Smooth muscle cell (in vitro differentiated cells): Measurements from ENCODE around the gene ETFB. TPM values are rescaled to one million over a fixed set of nuclear protein-coding genes. Genes with fewer than 3 reads are reported as not detected.

Source experiments
- DNase-seq: peaks from one replicate; lab custom pipeline; 2025; ENCODE audit not compliant: unreplicated experiment; lab: John Stamatoyannopoulos, UW
- H2AFZ ChIP-seq: fragments of 200-600 bp; sonication (generic); 2 replicates; pipeline ENCODE4 v1.6.0; 2016; ENCODE audit warnings: antibody characterized with exemption, low read depth, mild to moderate bottlenecking
- H3F3A ChIP-seq: fragments of 200-600 bp; sonication (generic); 2 replicates; pipeline ENCODE4 v1.6.0; 2017; ENCODE audit warnings: antibody characterized with exemption, low read depth
- H3K27ac ChIP-seq: fragments of 200-600 bp; sonication (generic); 2 replicates; pipeline ENCODE4 v1.5.1; 2016; ENCODE audit warnings: low read depth, mild to moderate bottlenecking
- H3K27me3 ChIP-seq: fragments of 200-600 bp; sonication (generic); 2 replicates; pipeline ENCODE4 v1.6.1; 2016; ENCODE audit warnings: low read depth, mild to moderate bottlenecking
- H3K36me3 ChIP-seq: fragments of 200-600 bp; sonication (generic); 2 replicates; pipeline ENCODE4 v1.5.1; 2016; ENCODE audit warnings: low read depth
- H3K4me1 ChIP-seq: fragments of 200-600 bp; sonication (generic); 2 replicates; pipeline ENCODE4 v1.5.1; 2016; ENCODE audit warnings: low read depth
- H3K4me2 ChIP-seq: fragments of 200-600 bp; sonication (generic); 2 replicates; pipeline ENCODE4 v1.6.0; 2016; ENCODE audit warnings: mild to moderate bottlenecking
- H3K4me3 ChIP-seq: fragments of 200-600 bp; sonication (generic); 2 replicates; pipeline ENCODE4 v1.5.1; 2016; ENCODE audit warnings: mild to moderate bottlenecking
- H3K79me2 ChIP-seq: fragments of 200-600 bp; sonication (generic); 2 replicates; pipeline ENCODE4 v1.6.0; 2016; ENCODE audit warnings: low read depth, mild to moderate bottlenecking
- H3K9ac ChIP-seq: fragments of 200-600 bp; sonication (generic); 2 replicates; pipeline ENCODE4 v1.6.0; 2016; ENCODE audit warnings: low read depth
- H3K9me3 ChIP-seq: fragments of 200-600 bp; sonication (generic); replicated peaks from 2 replicates; pipeline ENCODE4 v1.5.1; 2016; ENCODE audit warnings: low read depth
- H4K20me1 ChIP-seq: fragments of 200-600 bp; sonication (generic); 2 replicates; pipeline ENCODE4 v1.6.0; 2016; ENCODE audit warnings: low read depth
- WGBS: methylation state at CpG from one replicate; pipeline ENCODE4 v1.1.7; 2016; ENCODE audit warnings: low lambda C conversion rate; 5-methylcytosine and 5-hydroxymethylcytosine counted together
- polyA plus RNA-seq: library from polyadenylated mRNA; unstranded; fragments of >200 nt; fragmentation: Nextera tagmentation; extraction: Ambion mirVana; gene quantifications from 2 replicates; pipeline ENCODE4 v1.2.1, GENCODE V29; 2016
- total RNA-seq: library from RNA; depleted of rRNA; stranded (reverse); fragments of >200 nt; gene quantifications from 2 replicates; pipeline ENCODE4 v1.2.3, GENCODE V29; 2014
- TF ChIP-seq, protein P1 (sequence below): fragments of 200-600 bp; sonication (generic); IDR thresholded peaks from 2 replicates; pipeline ENCODE4 v1.5.1; 2017; ENCODE audit warnings: borderline replicate concordance, mild to moderate bottlenecking, antibody characterized with exemption; ENCODE audit not compliant: insufficient read depth, poor library complexity, severe bottlenecking

Gene ETFB
- total and polyA plus RNA-seq, 2 experiments from 2014 or later = 51.1 to 94.5 TPM

GRCh38 chr19:51331716-51332115, 34.5 kb downstream of the ETFB start:
- Histone ChIP-seq H3K27ac (no peak overlapping the region), H3K9me3 (no peaks in the 10 kb centered on the region), H3K4me1 (no peaks in the 10 kb centered on the region), H3F3A (no peaks in the 10 kb centered on the region), H4K20me1 (no peaks in the 10 kb centered on the region), H3K4me2 (no peak overlapping the region), H3K79me2 (no peaks in the 10 kb centered on the region), H3K36me3 (no peaks in the 10 kb centered on the region), H2AFZ (no peak overlapping the region), H3K9ac (no peak overlapping the region), H3K4me3 (no peak overlapping the region), H3K27me3 (no peaks in the 10 kb centered on the region)
- TF ChIP-seq, protein P1, sequence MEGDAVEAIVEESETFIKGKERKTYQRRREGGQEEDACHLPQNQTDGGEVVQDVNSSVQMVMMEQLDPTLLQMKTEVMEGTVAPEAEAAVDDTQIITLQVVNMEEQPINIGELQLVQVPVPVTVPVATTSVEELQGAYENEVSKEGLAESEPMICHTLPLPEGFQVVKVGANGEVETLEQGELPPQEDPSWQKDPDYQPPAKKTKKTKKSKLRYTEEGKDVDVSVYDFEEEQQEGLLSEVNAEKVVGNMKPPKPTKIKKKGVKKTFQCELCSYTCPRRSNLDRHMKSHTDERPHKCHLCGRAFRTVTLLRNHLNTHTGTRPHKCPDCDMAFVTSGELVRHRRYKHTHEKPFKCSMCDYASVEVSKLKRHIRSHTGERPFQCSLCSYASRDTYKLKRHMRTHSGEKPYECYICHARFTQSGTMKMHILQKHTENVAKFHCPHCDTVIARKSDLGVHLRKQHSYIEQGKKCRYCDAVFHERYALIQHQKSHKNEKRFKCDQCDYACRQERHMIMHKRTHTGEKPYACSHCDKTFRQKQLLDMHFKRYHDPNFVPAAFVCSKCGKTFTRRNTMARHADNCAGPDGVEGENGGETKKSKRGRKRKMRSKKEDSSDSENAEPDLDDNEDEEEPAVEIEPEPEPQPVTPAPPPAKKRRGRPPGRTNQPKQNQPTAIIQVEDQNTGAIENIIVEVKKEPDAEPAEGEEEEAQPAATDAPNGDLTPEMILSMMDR = no peak
- DNase-seq = no peak
- WGBS = 94% methylated on average over 6 of the region's 6 CpGs

- Histone ChIP-seq H3K27ac (no peak overlapping the region), H3K79me2 (no peaks in the 10 kb centered on the region), H3K27me3 (no peaks in the 10 kb centered on the region), H3K9ac (no peak overlapping the region), H2AFZ (no peak overlapping the region), H3F3A (no peaks in the 10 kb centered on the region), H3K4me1 (no peaks in the 10 kb centered on the region), H3K4me3 (no peak overlapping the region), H3K4me2 (no peak overlapping the region), H4K20me1 (no peaks in the 10 kb centered on the region), H3K36me3 (no peaks in the 10 kb centered on the region), H3K9me3 (no peaks in the 10 kb centered on the region)
- WGBS = 83% methylated on average over 3 of the region's 3 CpGs
- TF ChIP-seq, protein P1 = no peak
- no peak for DNase-seq
Observed at GRCh38 chr19:51331193-51331592, 35.0 kb downstream of the ETFB start.

GRCh38 chr19:51330366-51330765, 35.8 kb downstream of the ETFB start:
- no peaks in the 10 kb centered on the region for H4K20me1 ChIP-seq
- DNase-seq = no peak
- no peak overlapping the region for H3K27ac ChIP-seq
- H3K79me2 ChIP-seq = no peaks in the 10 kb centered on the region
- TF ChIP-seq, protein P1 = no peak
- no peak overlapping the region for H3K4me3 ChIP-seq
- no peaks in the 10 kb centered on the region for H3F3A ChIP-seq
- 98% methylated on average over 4 of the region's 4 CpGs for WGBS
- H3K36me3 ChIP-seq = no peaks in the 10 kb centered on the region
- no peaks in the 10 kb centered on the region for H3K4me1 ChIP-seq
- H3K4me2 ChIP-seq = no peak overlapping the region
- no peak overlapping the region for H2AFZ ChIP-seq
- H3K9me3 ChIP-seq = no peaks in the 10 kb centered on the region
- H3K27me3 ChIP-seq = no peaks in the 10 kb centered on the region
- no peak overlapping the region for H3K9ac ChIP-seq

DNA sequence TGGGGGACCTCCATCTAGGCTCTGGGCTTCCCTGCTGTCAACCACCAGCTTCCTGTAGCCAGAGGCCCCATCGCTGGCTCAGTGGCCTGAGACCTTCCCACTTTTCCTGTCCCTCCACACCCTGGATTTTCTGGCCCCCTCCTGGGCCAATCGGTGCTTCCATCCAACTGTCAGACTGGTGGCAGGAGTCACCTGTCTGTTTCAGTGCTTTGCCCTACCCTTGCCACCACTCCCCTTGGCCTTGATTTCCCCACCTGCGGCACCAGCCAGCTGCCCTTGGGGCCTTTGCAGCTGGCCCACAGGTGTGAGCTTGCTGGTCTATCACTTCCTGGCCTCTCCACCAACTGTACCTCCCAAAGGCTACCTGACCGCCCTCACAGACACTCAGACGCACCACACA, 36.8 kb downstream of the ETFB start:
- Histone ChIP-seq H3K27ac (no peak overlapping the region), H2AFZ (no peak overlapping the region), H3F3A (no peaks in the 10 kb centered on the region), H4K20me1 (no peaks in the 10 kb centered on the region), H3K9me3 (no peaks in the 10 kb centered on the region), H3K36me3 (no peaks in the 10 kb centered on the region), H3K4me2 (no peak overlapping the region), H3K4me3 (no peak overlapping the region), H3K79me2 (no peaks in the 10 kb centered on the region), H3K4me1 (no peaks in the 10 kb centered on the region), H3K9ac (no peak overlapping the region), H3K27me3 (no peaks in the 10 kb centered on the region)
- TF ChIP-seq, protein P1 = no peak
- 98% methylated on average over 5 of the region's 5 CpGs for WGBS
- no peak for DNase-seq
